ENCODE measurements around the gene PCCA.
"Not testable (repeated sequence)": the region's sequence is repeated elsewhere in the genome, so short reads cannot be mapped to it uniquely, and the experiment has no call there.

The PCCA gene

DNA sequence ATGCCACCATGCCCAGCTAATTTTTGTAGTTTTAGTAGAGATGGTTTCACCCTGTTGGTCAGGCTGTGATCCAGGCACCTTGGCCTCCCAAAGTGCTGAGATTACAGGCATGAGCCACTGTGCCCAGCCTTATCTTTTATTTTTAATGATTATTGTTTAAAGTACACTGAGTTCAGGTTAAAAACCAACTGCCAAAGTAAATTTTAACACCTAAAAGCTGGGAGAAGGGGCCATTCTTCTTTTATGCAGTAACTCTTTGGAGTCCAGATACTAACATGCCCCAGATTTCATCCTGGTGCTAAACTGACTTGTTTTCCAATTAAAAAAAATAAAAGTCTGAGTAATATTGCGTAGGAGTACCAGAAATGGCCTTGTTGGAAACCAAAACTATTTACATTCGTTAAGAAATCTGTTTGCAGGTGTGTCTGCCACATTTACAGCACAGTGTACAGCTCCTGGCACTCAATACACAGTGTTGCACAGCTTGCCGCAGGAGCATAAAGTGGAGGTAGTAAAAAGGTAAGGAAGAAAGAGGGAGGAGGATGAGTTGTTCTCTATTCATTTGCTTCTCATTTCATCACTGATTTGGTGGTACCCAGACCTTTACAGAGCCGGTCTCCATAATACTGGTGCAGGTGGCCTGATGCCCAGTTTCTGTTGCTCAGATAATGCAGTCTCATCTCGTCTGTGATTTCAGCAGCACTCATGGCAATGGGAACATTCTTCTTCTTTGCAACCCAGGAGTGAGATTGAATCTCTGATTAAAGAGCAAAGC lies 108.9 kb downstream of the PCCA start:
- no peak for DNase-seq

GRCh38 chr13:100203696-100204367 lies 114.9 kb downstream of the PCCA start:
- DNase-seq = no peak

DNA sequence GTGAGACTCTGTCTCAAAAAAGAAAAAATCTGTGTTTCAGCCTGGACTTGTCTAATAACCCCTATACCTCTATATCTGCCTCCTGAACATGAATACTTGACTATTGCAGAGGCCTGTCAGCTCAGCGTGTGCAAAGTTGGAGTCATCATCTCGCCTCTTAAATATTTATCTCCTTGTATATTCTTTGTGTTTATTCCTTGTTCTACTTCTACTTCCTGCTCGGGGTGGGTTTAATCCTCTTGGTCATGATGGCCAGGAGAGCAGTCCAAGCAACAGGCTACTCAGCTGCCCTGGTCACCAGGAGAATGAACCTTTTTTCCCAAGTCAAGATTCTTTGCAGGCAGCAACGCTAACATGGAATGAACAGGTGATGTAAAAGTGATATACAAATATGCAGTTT lies 119.1 kb downstream of the PCCA start:
- DNase-seq = no peak

GRCh38 chr13:100208626-100209025 lies 119.7 kb downstream of the PCCA start:
- DNase-seq = no peak

DNA sequence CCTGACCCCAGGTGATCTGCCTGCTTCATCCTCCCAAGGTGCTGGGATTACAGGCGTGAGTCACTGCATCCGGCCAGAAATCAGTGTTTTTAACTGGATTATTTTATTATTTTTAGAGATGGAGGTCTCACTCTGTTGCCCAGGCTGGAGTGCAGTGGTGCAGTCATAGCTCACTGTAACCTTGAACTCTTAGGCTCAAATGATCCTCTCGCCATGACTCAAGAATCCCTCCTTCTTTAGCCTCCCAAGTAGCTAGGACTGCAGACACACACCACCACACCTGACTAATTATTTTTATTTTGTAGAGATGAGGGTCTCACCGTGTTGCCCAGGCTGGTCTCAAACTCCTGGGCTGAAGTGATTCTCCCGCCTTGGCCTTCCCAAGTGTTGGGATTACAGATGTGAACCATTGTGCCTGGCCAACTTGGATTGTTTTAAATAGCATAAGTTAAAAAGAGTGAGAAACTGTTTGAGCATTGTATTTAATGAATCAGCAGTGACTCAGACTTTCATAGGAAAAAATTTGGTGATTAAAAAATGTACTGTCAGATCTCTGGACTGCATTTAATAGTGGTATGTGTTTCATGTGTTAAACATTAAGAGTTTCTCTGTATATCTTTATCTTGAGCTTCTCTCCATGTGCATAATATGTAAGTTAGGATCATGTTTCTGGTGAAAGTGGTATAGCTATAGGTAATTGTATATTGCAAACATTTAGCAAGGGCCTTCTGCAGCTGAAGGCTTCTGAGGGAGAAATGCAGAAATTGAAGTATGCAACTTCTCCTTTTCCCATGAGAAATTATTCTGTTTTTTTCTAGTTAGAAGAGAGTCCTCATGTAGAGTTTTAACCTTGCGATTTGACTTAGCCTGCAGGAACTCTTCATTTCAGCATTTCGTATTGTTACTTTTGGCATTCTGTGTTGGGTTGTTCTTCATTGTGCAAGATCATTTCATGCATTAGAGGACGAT lies 121.2 kb downstream of the PCCA start:
- no peak for DNase-seq

- no peak for DNase-seq
These were observed 122.3 kb downstream of the PCCA start for GRCh38 chr13:100211016-100211710.

- DNase-seq = no peak
These were observed 124.1 kb downstream of the PCCA start for GRCh38 chr13:100212904-100213553.

- DNase-seq = no peak
These were observed 124.7 kb downstream of the PCCA start for GRCh38 chr13:100213576-100213975.

DNA sequence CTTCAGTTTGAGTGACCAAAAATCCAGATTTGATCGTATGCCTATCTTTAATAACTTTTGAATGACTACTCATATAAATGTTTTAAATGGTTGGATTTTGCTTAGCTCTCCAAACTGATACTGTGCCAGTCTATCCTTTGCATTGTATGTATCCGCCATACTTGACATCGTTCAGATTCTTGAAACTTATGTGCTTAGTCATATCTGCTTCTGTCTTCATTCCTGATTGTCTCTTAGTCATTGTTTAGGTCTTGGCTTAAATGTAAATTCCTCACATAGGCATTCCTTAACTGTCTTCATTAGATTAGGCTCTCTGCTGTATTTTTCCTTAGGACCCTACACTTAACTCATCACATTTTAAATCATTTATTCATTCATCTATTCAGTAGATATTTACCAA lies 126.0 kb downstream of the PCCA start:
- DNase-seq = no peak

GRCh38 chr13:100221166-100221565 lies 132.3 kb downstream of the PCCA start:
- no peak for DNase-seq

DNA sequence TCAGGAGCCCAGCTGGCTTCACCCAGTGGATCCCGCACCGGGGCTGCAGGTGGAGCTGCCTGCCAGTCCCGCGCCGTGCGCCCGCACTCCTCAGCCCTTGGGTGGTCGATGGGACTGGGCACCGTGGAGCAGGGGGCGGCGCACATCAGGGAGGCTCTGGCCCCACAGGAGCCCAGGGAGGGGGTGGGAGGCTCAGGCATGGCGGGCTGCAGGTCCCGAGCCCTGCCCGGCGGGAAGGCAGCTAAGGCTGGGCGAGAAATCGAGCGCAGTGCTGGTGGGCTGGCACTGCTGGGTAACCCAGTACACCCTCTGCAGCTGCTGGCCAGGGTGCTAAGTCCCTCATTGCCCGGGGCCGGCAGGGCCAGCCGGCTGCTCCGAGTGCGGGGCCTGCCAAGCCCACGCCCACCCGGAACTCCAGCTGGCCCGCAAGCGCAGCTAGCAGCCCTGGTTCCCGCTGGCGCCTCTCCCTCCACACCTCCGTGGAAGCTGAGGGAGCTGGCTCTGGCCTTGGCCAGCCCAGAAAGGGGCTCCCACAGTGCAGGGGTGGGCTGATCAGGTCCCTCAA lies 135.2 kb downstream of the PCCA start:
- DNase-seq = not testable (repeated sequence)

GRCh38 chr13:100229603-100230002 lies 140.7 kb downstream of the PCCA start:
- no peak for DNase-seq

- DNase-seq = no peak
These were observed 141.9 kb downstream of the PCCA start for GRCh38 chr13:100230769-100231149.

- DNase-seq = no peak
These were observed 142.3 kb downstream of the PCCA start for GRCh38 chr13:100231176-100231575.

GRCh38 chr13:100234006-100234405 lies 145.1 kb downstream of the PCCA start:
- no peak for DNase-seq

- DNase-seq = no peak
These were observed 145.7 kb downstream of the PCCA start for GRCh38 chr13:100234524-100235136.

DNA sequence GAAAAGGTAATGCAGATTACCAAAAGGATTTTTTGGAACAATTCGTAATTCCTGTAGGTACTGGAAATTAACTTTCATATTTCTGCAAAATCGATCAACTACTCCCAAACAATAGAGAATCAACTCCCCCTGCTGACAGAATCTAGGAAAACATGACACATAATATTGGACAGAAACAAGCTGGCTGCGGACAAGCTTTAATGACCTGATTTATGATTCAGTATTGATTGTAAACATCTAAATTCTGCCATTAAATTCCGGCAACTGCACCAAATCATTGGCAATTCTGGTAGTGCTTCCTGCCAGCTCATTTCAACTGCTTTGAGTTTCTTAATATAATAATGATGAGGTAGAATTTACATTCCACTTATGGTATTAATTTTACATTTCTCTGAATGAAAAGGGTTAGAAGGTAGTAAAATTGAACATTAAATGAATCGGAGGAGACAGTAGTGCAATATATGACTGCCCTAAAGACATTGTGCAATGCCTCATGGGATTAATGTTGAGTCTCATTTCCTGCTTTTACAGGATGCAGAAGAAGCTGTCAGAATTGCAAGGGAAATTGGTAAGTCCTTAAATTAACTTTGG lies 146.5 kb downstream of the PCCA start:
- DNase-seq = no peak

DNA sequence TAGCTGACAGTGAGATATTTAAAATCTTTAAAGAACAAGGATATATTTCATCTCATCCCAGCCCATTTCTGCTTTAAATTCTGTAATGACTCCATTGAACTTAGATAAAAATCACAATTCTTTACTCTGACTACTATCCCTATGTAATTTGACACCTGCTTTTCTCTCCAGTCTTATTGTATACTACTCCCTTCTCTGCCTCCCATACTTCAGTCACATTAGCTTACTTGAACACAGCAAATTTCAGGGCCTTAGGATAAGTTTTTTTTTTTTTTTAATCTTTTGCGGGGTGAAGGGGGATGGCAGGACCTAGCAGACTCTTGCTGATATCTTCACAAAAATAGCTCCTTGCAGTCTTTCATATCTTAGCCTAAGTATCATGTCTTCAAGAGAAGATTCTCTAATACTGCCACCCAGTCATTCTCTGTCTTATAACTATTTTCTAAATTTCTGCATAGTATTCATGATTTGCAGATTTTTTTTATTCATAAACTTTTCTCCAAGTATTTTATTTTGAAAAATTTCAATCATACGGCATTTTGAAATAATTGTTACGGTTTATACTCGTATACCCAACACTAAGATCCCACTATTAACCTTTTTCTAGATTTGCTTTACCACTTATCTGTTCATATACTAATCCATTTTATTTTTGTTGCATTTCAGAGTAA lies 151.4 kb downstream of the PCCA start:
- no peak for DNase-seq

DNA sequence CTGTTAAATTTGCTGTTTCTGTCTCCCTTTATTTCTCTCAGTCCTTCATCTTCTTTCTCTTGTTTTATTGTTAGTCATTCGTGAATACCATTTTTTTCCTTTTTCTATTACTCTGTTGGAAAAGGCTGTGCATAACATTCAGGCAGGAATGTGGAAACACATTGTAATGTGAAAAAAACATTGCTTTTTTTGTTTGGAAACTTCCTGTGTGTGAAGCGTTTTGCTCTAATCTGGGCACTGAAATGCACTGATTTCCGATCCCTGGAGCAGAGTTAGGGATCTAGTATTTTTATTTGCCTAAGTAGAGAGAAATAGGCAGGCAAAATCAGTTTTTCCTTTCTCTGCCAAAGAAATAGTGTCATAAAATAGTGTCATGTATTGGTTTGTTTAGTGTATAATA lies 155.5 kb downstream of the PCCA start:
- no peak for DNase-seq

DNA sequence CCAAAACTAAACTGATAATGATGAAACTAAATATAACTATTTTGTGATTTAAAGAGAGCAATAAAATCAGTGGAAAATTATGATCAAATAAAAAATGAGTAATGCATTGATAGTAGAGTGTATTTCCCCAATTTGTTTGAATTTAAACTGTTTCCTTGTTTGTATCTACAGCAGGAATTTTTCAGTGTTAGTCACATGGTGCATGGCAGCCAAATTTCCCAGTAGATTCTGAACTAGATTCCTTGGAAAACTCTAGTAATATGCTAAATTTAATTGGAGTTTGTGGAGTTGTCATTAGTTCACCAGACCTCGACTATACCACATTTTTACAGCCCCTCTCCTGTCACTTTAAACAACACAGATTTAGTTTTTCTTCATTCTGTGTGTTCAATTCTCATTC lies 156.2 kb downstream of the PCCA start:
- no peak for DNase-seq
